COLO668 (cell line): ENCODE data around the gene PFDN1.
"Not testable (repeated sequence)": the region's sequence is repeated elsewhere in the genome, so short reads cannot be mapped to it uniquely, and the experiment has no call there.

Experiments
- DNase-seq: peaks from one replicate; lab custom pipeline; 2025; ENCODE audit not compliant: unreplicated experiment; lab: John Stamatoyannopoulos, UW

The PFDN1 gene

DNA sequence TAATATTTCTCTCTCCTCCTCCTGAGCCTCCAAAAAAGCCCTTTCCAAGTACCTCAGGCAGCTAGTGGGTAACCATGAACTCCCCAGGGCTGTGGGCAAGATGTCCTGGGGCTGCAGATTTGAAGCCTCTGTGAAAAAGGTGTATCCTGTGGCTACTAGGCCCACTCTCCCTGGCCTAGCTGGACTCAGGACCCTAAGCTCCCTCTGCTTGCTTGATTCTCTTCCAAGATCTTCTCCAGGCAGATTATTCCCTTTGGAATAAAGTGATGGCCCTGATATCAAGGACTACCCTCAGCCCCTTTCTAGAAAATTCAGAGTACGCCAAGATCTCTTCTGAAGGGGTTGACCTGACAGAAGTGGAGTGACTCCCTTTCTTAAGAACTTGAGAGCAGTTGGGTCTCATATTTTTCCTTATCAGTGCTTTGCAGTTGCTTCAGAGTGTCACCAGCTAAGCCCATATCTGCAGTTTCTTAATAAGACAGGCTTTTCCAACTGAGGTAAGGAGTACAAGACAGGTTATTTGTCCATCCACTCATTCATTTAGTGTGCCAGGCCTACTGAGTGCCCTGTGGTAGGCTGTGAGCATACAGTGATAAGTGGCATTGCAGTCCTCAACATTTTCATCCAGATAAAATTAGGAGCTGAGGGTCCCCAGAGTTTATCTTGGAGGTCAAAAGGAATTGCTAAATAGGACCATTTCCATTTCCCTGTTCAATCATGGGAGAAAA is 85.4 kb downstream of the PFDN1 start:
- no peak for DNase-seq

GRCh38 chr5:140216478-140217074 is 86.3 kb downstream of the PFDN1 start:
- no peak for DNase-seq

GRCh38 chr5:140215276-140215675 is 87.6 kb downstream of the PFDN1 start:
- DNase-seq, result no peak

GRCh38 chr5:140214831-140215230 is 88.1 kb downstream of the PFDN1 start:
- DNase-seq, result no peak

DNA sequence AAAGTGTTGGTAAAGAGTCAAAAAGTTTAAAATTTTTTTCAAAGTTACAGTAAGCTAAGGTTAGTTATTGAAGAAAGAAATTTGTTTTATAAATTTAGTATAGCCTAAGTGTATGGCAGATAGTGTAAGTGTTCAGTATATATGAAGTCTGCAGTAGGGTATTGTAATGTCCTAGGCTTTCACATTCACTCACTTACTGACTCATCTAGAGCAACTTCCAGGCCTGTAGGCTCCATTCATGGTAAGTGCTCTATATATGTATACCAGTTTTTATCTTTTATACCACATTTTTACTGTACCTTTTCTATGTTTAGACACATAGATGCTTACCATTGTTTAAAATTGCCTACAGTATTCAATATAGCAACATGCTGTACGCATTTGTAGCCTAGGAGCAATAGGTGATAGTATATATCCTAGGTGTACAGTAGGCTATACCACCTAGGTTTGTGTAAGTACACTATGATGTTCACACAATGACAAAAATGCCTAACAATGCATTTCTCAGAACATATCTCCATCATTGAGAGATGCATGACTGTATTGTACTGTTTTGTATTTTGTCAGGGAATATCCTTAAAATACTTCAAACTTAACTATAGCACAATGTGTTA is 89.4 kb downstream of the PFDN1 start:
- no peak for DNase-seq

GRCh38 chr5:140208065-140208464 is 94.8 kb downstream of the PFDN1 start:
- no peak for DNase-seq

DNA sequence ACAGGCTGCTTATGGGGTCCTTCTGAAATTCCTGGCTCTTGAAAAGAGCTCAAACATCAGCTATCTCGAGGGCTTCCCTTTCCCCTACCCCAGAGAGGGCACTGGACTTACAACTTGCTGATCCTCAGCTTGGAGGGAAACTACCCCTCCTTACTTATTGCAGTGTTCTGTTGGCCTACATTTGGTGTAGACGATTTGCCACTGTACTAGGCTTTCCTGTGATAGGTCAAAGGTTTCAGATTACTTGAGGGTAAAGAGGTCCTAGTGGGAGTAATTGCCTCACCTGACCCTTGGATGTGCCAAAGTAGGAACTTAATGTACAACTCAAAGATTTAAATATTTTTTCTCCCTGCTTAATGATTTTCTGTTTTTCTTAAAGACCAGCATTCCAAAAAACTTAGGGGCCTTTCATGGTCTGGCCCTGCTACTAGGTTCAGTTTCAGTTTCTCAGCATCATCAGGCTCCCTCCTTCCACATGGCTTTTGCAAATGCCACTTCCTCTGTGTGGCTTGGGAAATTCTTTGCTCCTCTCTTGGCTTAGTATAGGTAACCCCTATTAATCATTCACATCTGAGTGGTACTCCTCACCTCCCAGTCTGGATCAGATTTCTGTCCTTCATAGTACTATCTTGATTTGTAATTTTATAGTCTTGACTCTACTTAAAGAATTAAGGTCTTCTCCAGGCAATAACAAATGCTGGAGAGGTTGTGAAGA is 95.5 kb downstream of the PFDN1 start:
- no peak for DNase-seq

GRCh38 chr5:140205952-140206351 is 96.9 kb downstream of the PFDN1 start:
- no peak for DNase-seq

- no peak for DNase-seq
These were observed 97.7 kb downstream of the PFDN1 start for GRCh38 chr5:140205216-140205615.

GRCh38 chr5:140202610-140203009 is 100.3 kb downstream of the PFDN1 start:
- no peak for DNase-seq

- no peak for DNase-seq
These were observed 100.8 kb downstream of the PFDN1 start for GRCh38 chr5:140202078-140202477.

DNA sequence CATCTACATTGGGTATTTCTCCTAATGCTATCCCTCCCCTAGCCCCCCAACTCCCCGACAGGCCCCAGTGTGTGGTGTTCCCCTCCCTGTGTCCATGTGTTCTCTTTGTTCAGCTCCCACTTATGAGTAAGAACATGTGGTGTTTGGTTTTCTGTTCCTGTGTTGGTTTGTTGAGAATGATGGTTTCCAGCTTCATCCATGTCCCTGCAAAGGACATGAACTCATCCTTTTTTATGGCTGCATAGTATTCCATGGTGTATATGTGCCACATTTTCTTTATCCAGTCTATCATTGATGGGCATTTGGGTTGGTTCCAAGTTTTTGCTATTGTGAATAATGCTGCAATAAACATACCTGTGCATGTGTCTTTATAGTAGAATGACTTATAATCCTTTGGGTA is 104.0 kb downstream of the PFDN1 start:
- DNase-seq, result not testable (repeated sequence)

DNA sequence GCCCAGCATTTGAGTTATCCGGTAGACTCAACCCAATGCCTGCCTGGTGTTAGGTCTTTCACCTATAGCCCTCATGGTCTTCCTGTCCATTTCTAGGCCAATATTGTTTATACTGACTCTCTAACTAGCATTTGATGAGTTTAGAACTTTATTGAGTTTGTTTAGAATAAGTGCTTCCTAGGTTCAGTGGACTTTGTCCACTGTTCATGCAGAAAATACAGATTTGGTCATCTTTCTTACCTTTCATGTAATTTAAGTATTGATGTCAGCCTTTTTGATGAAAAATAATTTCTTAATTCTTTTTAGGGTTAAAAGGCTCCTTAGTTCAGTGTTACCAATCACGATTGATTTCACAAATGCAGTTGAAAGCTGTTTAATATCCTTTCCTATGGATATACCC is 105.9 kb downstream of the PFDN1 start:
- no peak for DNase-seq

DNA sequence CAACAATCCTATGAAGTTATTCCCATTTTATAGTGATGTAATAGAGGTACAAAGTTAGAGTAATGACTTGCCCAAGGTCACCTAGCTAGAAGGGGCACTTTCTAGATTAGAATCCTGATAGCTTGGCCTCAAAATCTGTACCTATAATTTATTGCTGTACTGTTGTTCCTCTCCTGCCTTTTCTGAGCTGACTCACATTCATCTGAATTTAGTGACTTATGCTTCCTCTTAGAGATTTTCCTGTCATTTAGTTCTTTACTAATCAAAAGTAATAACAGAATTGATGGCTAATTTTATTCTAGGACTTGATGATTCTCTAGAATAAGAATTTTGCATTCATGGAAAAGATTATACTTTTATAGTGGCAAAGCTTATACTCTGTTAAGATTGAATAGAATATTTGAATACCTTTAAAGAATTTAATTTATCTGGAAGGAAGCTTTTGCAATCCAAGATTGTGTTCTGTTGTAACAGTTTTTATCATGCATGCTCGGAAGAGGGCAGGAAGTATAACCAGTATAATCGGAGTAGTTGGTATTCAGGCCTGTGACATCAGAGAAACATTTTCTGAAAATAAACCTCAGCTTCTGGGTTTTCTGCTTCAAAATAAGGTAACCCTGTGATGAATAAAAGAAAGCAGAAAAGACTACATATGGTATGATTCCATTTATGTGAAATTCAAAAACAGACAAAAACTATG is 106.6 kb downstream of the PFDN1 start:
- DNase-seq, result no peak
